KMS-11 (cell line): ENCODE results near the gene TRNT1.

Source experiments
- H2AFZ ChIP-seq: fragments of 200-600 bp; sonication (generic); 2 replicates; pipeline ENCODE4 v1.6.1; 2016; ENCODE audit warnings: antibody characterized with exemption, mixed run types, low read depth
- H3K27ac ChIP-seq: fragments of 200-600 bp; sonication (generic); 2 replicates; pipeline ENCODE4 v1.6.1; 2016; ENCODE audit warnings: mild to moderate bottlenecking, mixed run types
- H3K27me3 ChIP-seq: fragments of 200-600 bp; sonication (generic); 2 replicates; pipeline ENCODE4 v1.6.1; 2017; ENCODE audit warnings: mild to moderate bottlenecking, low read depth, mixed run types, moderate library complexity; ENCODE audit not compliant: insufficient read depth
- H3K36me3 ChIP-seq: fragments of 200-600 bp; sonication (generic); 2 replicates; pipeline ENCODE4 v1.6.1; 2017; ENCODE audit warnings: mild to moderate bottlenecking, mixed run types; ENCODE audit not compliant: insufficient read depth
- H3K4me1 ChIP-seq: fragments of 200-600 bp; sonication (generic); 2 replicates; pipeline ENCODE4 v1.6.1; 2016; ENCODE audit warnings: mild to moderate bottlenecking, low read depth, mixed run types; ENCODE audit not compliant: poor library complexity, severe bottlenecking
- H3K4me2 ChIP-seq: fragments of 200-600 bp; sonication (generic); 2 replicates; pipeline ENCODE4 v1.7.0; 2016; ENCODE audit warnings: mild to moderate bottlenecking, mixed run types
- H3K4me3 ChIP-seq: fragments of 200-600 bp; sonication (generic); IDR thresholded peaks from 2 replicates; pipeline ENCODE4 v1.6.1; 2017; ENCODE audit warnings: low read depth, low read length, mixed read lengths; ENCODE audit not compliant: insufficient read depth
- H3K79me2 ChIP-seq: fragments of 200-600 bp; sonication (generic); 2 replicates; pipeline ENCODE4 v1.6.1; 2016; ENCODE audit warnings: low read depth, mixed run types; ENCODE audit not compliant: insufficient read depth
- H3K9ac ChIP-seq: fragments of 200-600 bp; sonication (generic); 2 replicates; pipeline ENCODE4 v1.6.1; 2016; ENCODE audit warnings: mild to moderate bottlenecking, mixed run types
- H4K20me1 ChIP-seq: fragments of 200-600 bp; sonication (generic); 2 replicates; pipeline ENCODE4 v1.6.1; 2016; ENCODE audit warnings: mild to moderate bottlenecking, mixed run types; ENCODE audit not compliant: insufficient read depth
- TF ChIP-seq, protein P1 (sequence below): fragments of 200-600 bp; sonication (generic); conservative IDR thresholded peaks from 2 replicates; pipeline ENCODE4 v1.6.1; 2017; ENCODE audit warnings: low read depth, mild to moderate bottlenecking, antibody characterized with exemption, low read length, moderate library complexity, mixed read lengths

The TRNT1 gene

DNA sequence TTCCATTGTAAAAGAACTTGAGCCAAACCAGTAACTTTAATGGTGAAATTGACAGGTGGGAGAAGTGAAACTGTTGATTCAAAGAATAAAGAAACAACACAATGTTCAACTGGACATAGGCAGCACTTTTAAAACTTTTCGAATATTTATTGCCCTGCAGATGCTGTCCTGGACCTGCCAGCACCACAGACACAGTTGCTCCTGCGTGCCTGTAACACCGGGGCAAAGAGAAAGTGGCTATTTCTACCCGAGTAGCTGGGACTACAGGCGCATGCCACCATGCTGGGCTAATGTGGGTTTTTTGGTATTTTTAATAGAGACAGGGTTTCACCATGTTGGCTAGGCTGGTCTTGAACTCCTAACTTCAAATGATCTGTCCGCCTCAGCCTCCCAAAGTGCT, 24.0 kb upstream of the TRNT1 start:
- no peak overlapping the region for H3K4me3 ChIP-seq
- no peaks in the 10 kb centered on the region for H3K79me2 ChIP-seq
- H3K36me3 ChIP-seq, result no peaks in the 10 kb centered on the region
- H3K27ac ChIP-seq, result no peak overlapping the region
- no peaks in the 10 kb centered on the region for H3K27me3 ChIP-seq
- TF ChIP-seq, protein P1, sequence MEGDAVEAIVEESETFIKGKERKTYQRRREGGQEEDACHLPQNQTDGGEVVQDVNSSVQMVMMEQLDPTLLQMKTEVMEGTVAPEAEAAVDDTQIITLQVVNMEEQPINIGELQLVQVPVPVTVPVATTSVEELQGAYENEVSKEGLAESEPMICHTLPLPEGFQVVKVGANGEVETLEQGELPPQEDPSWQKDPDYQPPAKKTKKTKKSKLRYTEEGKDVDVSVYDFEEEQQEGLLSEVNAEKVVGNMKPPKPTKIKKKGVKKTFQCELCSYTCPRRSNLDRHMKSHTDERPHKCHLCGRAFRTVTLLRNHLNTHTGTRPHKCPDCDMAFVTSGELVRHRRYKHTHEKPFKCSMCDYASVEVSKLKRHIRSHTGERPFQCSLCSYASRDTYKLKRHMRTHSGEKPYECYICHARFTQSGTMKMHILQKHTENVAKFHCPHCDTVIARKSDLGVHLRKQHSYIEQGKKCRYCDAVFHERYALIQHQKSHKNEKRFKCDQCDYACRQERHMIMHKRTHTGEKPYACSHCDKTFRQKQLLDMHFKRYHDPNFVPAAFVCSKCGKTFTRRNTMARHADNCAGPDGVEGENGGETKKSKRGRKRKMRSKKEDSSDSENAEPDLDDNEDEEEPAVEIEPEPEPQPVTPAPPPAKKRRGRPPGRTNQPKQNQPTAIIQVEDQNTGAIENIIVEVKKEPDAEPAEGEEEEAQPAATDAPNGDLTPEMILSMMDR, result no peak
- no peak overlapping the region for H3K4me2 ChIP-seq
- H3K4me1 ChIP-seq, result no peaks in the 10 kb centered on the region
- H4K20me1 ChIP-seq, result no peaks in the 10 kb centered on the region
- no peak overlapping the region for H2AFZ ChIP-seq
- H3K9ac ChIP-seq, result no peak overlapping the region

DNA sequence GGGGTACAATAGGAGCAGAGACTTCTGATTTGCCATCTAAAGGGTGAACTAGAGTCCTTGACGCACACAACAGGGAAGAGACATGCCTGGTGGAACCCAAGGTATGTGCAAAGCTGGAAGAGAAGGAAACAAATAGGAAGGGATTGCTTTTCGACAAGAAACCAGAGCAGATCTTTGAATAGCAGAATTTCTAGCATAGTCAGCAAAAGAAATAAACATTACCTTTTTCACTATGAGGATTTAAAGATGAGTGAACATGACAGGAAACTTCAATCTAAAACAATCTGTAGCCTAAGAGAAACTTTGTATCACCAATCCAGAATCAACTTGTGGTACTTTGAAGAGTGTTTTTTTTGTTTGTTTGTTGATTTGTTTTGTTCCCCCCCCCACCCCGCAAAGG, 21.5 kb upstream of the TRNT1 start:
- Histone ChIP-seq H2AFZ (no peak overlapping the region), H3K9ac (no peak overlapping the region), H3K27me3 (no peaks in the 10 kb centered on the region), H3K79me2 (no peaks in the 10 kb centered on the region), H4K20me1 (no peaks in the 10 kb centered on the region), H3K27ac (no peak overlapping the region), H3K4me3 (no peak overlapping the region), H3K4me1 (no peaks in the 10 kb centered on the region), H3K4me2 (no peak overlapping the region), H3K36me3 (no peaks in the 10 kb centered on the region)
- TF ChIP-seq, protein P1, result no peak

DNA sequence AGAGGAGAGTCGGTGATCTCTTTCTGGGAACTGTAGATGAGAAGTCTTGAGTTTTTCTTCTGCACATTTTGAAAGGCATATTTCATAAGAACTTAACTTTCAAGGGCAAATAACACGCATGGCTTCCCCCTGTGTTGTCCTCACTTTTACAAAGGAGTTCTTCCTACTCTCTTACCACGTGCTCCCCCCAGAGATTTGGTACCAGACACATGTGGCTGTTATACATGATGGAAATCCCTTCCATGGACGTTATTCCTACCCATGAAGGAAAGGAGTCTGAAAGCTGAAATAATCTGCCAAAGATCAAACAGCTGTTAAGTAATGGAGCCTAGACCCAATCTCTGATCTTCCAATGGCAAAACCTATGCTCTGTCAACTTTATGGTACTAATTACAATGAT, 20.9 kb upstream of the TRNT1 start:
- Histone ChIP-seq H3K4me2 (no peak overlapping the region), H3K27ac (no peak overlapping the region), H3K4me1 (no peaks in the 10 kb centered on the region), H3K4me3 (no peak overlapping the region), H4K20me1 (no peaks in the 10 kb centered on the region), H3K79me2 (no peaks in the 10 kb centered on the region), H3K27me3 (no peaks in the 10 kb centered on the region), H3K36me3 (no peaks in the 10 kb centered on the region), H2AFZ (no peak overlapping the region), H3K9ac (no peak overlapping the region)
- TF ChIP-seq, protein P1, result no peak

DNA sequence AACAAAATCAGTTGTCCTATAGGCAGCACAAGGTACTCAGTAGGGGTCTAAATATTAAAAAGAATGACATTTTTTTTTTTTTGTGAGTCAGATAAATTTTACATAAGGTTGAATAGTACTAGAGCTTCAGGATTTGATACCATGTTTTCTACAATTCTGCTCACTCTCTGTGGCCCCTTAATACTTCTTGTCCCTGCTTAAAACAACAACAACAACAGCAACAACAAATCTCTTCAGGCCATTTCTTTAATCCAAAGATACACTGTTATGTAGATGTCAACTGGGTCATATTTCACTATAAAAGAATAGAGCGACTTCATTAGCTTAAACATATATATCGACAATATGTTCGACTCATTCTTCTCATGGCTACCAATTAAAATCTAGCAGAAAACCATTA, 19.6 kb upstream of the TRNT1 start:
- Histone ChIP-seq H3K4me2 (no peak overlapping the region), H3K36me3 (no peaks in the 10 kb centered on the region), H3K27ac (no peak overlapping the region), H3K27me3 (no peaks in the 10 kb centered on the region), H3K79me2 (no peaks in the 10 kb centered on the region), H2AFZ (no peak overlapping the region), H3K4me1 (no peaks in the 10 kb centered on the region), H3K4me3 (no peak overlapping the region), H4K20me1 (no peaks in the 10 kb centered on the region), H3K9ac (no peak overlapping the region)
- TF ChIP-seq, protein P1, result no peak

DNA sequence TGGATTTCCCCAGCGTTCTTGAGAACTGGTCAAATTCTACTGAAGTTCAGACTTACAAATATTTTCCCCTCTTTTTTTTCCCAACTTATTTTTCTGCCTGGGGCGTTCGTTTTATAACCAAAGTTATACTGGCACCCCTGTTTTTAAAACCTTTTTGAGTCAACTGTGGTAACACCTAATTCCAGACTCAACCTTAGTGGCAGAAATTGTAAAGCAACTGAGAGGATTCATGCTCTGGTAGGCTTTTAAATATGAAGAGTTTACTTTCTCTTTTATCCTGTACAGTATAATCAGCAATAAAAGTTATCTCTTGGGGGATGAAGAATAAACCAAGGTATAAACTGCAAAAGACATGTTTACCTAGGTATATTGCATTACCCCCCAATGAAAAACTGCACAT, 18.9 kb upstream of the TRNT1 start:
- Histone ChIP-seq H3K4me1 (no peaks in the 10 kb centered on the region), H3K27me3 (no peaks in the 10 kb centered on the region), H2AFZ (no peak overlapping the region), H3K4me3 (no peak overlapping the region), H3K9ac (no peak overlapping the region), H4K20me1 (no peaks in the 10 kb centered on the region), H3K79me2 (no peaks in the 10 kb centered on the region), H3K27ac (no peak overlapping the region), H3K4me2 (no peak overlapping the region), H3K36me3 (no peaks in the 10 kb centered on the region)
- TF ChIP-seq, protein P1, result no peak
